B cell (primary cell): ENCODE results near the gene HIPK3. TPM values are rescaled to one million over a fixed set of nuclear protein-coding genes. Genes with fewer than 3 reads are reported as not detected.

ENCODE experiments used
- ATAC-seq: fragments of 200-7000 bp; cut with Tn5 transposase; one replicate; pipeline ENCODE4 v1.10.0; 2021; ENCODE audit warnings: low read depth, mild to moderate bottlenecking, moderate number of reproducible peaks, moderate library complexity
- CTCF ChIA-PET: fragments of 350-600 bp; sonication (Branson Sonifier 250); formaldehyde crosslinking; loops from one replicate; lab custom pipeline; 2021; ENCODE audit warnings: antibody characterized with exemption, inconsistent platforms; lab: Charles Lee
- POLR2A ChIA-PET: fragments of 350-600 bp; sonication (Branson Sonifier 250); formaldehyde crosslinking; loops from one replicate; lab custom pipeline; 2021; ENCODE audit warnings: antibody characterized with exemption; lab: Charles Lee
- DNase-seq: peaks from one replicate; pipeline ENCODE4 v3.0.0; 2013
- H2AFZ ChIP-seq: 2 replicates; pipeline ENCODE4 v1.6.1; 2012; ENCODE audit warnings: mild to moderate bottlenecking, low read depth, low read length; ENCODE audit not compliant: insufficient read depth, poor library complexity, severe bottlenecking
- H3K27ac ChIP-seq, 2 donors: 1 replicate in 1 of 2; 2 replicates in 1 of 2; pipeline ENCODE4 v1.5.1; 2012 to 2013; ENCODE audit warnings: low read length in 2 of 2, mild to moderate bottlenecking in 2 of 2, moderate library complexity in 1 of 2
- H3K27me3 ChIP-seq, 4 experiments: fragments of 200-600 bp in 1 of 4; sonication (generic) in 1 of 4; replicated peaks in 1 of 4; 1 replicate in 2 of 4; 2 replicates in 2 of 4; pipeline versions ENCODE4 v1.6.1 to v1.7.0; 2013 to 2016; ENCODE audit warnings: low read length in 3 of 4, mild to moderate bottlenecking in 2 of 4, mixed read lengths in 1 of 4, moderate library complexity in 1 of 4; ENCODE audit not compliant: insufficient read depth in 4 of 4, control insufficient read depth in 3 of 4; ENCODE audit errors: control extremely low read depth in 1 of 4
- H3K36me3 ChIP-seq, 2 experiments: replicated peaks in 1 of 2; 1 replicate in 1 of 2; 2 replicates in 1 of 2; pipeline versions ENCODE4 v1.6.1 to v1.7.1; 2013; ENCODE audit warnings: low read length in 1 of 2; ENCODE audit not compliant: insufficient read depth in 2 of 2, control insufficient read depth in 1 of 2; ENCODE audit errors: control extremely low read depth in 1 of 2, extremely low read depth in 1 of 2
- H3K4me1 ChIP-seq, 2 donors: fragments of 200-600 bp in 1 of 2; sonication (generic) in 1 of 2; 1 replicate in 1 of 2; 2 replicates in 1 of 2; pipeline versions ENCODE4 v1.5.1 to v1.6.1; 2013 to 2017; ENCODE audit warnings: low read length in 2 of 2; ENCODE audit not compliant: control insufficient read depth in 2 of 2, insufficient read depth in 2 of 2
- H3K4me2 ChIP-seq: replicated peaks from 2 replicates; pipeline ENCODE3; 2012; ENCODE audit warnings: mild to moderate bottlenecking, low read depth, low read length; ENCODE audit not compliant: poor library complexity, severe bottlenecking
- H3K4me3 ChIP-seq, 5 experiments: fragments of 200-600 bp in 1 of 5; sonication (generic) in 1 of 5; 1 replicate in 3 of 5; 2 replicates in 2 of 5; pipeline versions ENCODE4 v1.5.1 to v1.7.0; 2011 to 2016; ENCODE audit warnings: low read length in 4 of 5, mild to moderate bottlenecking in 4 of 5, low read depth in 2 of 5, control low read depth in 1 of 5, moderate library complexity in 1 of 5; ENCODE audit not compliant: insufficient read depth in 1 of 5; ENCODE audit errors: control extremely low read depth in 1 of 5, extremely low read depth in 1 of 5
- H3K79me2 ChIP-seq: fragments of 200-600 bp; sonication (generic); one replicate; pipeline ENCODE4 v1.6.0; 2016; ENCODE audit warnings: low read length; ENCODE audit not compliant: control insufficient read depth, insufficient read depth
- H3K9ac ChIP-seq: fragments of 200-600 bp; sonication (generic); 2 replicates; pipeline ENCODE4 v1.6.1; 2017; ENCODE audit warnings: mild to moderate bottlenecking, low read length, moderate library complexity
- H3K9me3 ChIP-seq, 3 donors: one replicate each; pipeline versions ENCODE4 v1.6.1 to v1.7.1; 2013; ENCODE audit warnings: low read length in 2 of 3; ENCODE audit not compliant: control insufficient read depth in 2 of 3, insufficient read depth in 1 of 3; ENCODE audit errors: control extremely low read depth in 1 of 3
- H4K20me1 ChIP-seq: 2 replicates; pipeline ENCODE4 v1.6.0; 2012; ENCODE audit warnings: mild to moderate bottlenecking, low read length; ENCODE audit not compliant: insufficient read depth, control insufficient read depth, poor library complexity, severe bottlenecking
- H3K27ac Mint-ChIP-seq: one replicate; pipeline ENCODE4 v1.8.0; 2021; ENCODE audit warnings: mixed read lengths
- H3K27me3 Mint-ChIP-seq: one replicate; pipeline ENCODE4 v1.8.0; 2021; ENCODE audit warnings: mixed read lengths
- H3K4me1 Mint-ChIP-seq: one replicate; pipeline ENCODE4 v1.8.0; 2021; ENCODE audit warnings: mixed read lengths
- H3K4me3 Mint-ChIP-seq: one replicate; pipeline ENCODE4 v1.8.0; 2021; ENCODE audit warnings: mixed read lengths
- H3K9me3 Mint-ChIP-seq: one replicate; pipeline ENCODE4 v1.8.0; 2022; ENCODE audit warnings: mixed read lengths; ENCODE audit not compliant: insufficient read depth
- EZH2 ChIP-seq: IDR thresholded peaks from 2 replicates; pipeline ENCODE4 v1.6.1; 2012; ENCODE audit warnings: borderline replicate concordance, low read depth, mild to moderate bottlenecking, moderate library complexity, low read length; ENCODE audit not compliant: insufficient read depth, poor library complexity, severe bottlenecking
- WGBS: methylation state at CpG from one replicate; pipeline ENCODE4 v1.1.5; 2013; ENCODE audit warnings: missing lambda C conversion rate; ENCODE audit not compliant: insufficient coverage; 5-methylcytosine and 5-hydroxymethylcytosine counted together
- intact Hi-C: fragments of 100-400 bp; cut with micrococcal nuclease; formaldehyde crosslinking; loops from one replicate; pipeline ENCODE4 v1.10.0; 2022
- polyA plus RNA-seq: library from polyadenylated mRNA; depleted of rRNA; stranded (reverse); fragments of >200 nt; gene quantifications from 2 replicates; pipeline ENCODE4 v1.2.3, GENCODE V29; 2012
- total RNA-seq, 2 donors: library from RNA; stranded (reverse); fragments of 120-200 nt in 1 of 2; gene quantifications; 1 replicate in 1 of 2; 2 replicates in 1 of 2; pipeline versions ENCODE4 v1.2.3 to v1.2.4, GENCODE V29; 2013 to 2022
- TF ChIP-seq, protein P1 (sequence below): fragments of 200-600 bp; IDR thresholded peaks from one replicate; pipeline ENCODE4 v1.8.0; 2022; ENCODE audit warnings: antibody characterized with exemption, mild to moderate bottlenecking

The HIPK3 gene
- total and polyA plus RNA-seq, 2 donors (not counting 1 experiment from before 2014, with no cell fraction given): 13.1 to 81.6 TPM

DNA sequence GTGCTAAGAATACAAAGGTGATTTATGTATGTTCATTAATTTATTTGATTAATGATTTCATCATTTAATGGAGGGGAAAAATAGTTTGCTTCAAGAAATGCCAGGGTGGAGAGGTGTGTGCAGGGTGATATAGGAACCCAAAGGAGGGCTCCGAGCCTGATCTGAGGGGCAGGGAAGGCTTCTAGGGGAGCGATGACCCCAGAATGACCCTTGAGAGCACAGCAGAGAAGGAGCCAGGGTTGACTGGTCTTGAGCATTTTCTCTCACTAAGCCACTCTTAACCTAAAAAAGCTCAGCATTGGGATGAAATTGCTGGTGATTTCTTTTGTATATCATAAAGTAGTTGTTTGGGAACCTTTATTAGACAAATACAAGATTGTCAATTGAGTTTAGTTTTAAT, 35.1 kb downstream of the HIPK3 start:
- Mint-ChIP-seq H3K27me3 (no peaks in the 10 kb centered on the region), H3K9me3 (no peaks in the 10 kb centered on the region), H3K4me1 (peaks cover 40% of the 10 kb centered on the region), H3K27ac (no peak overlapping the region), H3K4me3 (no peak overlapping the region)
- peaks cover 5 to 11% of the 10 kb centered on the region in 2 experiments for H3K36me3 ChIP-seq
- H3K27me3 ChIP-seq: no peaks in the 10 kb centered on the region
- H3K9ac ChIP-seq: no peak overlapping the region
- ChIA-PET CTCF (no interaction called here), POLR2A (no interaction called here)
- H2AFZ ChIP-seq: no peak overlapping the region
- TF ChIP-seq, protein P1, sequence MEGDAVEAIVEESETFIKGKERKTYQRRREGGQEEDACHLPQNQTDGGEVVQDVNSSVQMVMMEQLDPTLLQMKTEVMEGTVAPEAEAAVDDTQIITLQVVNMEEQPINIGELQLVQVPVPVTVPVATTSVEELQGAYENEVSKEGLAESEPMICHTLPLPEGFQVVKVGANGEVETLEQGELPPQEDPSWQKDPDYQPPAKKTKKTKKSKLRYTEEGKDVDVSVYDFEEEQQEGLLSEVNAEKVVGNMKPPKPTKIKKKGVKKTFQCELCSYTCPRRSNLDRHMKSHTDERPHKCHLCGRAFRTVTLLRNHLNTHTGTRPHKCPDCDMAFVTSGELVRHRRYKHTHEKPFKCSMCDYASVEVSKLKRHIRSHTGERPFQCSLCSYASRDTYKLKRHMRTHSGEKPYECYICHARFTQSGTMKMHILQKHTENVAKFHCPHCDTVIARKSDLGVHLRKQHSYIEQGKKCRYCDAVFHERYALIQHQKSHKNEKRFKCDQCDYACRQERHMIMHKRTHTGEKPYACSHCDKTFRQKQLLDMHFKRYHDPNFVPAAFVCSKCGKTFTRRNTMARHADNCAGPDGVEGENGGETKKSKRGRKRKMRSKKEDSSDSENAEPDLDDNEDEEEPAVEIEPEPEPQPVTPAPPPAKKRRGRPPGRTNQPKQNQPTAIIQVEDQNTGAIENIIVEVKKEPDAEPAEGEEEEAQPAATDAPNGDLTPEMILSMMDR: no peak
- no peak for TF ChIP-seq EZH2
- no CpG with 5 or more reads among the region's 2 CpGs for WGBS
- H3K27ac ChIP-seq: no peak overlapping the region
- no peaks in the 10 kb centered on the region for H3K4me1 ChIP-seq
- H3K9me3 ChIP-seq: no peaks in the 10 kb centered on the region
- H3K4me3 ChIP-seq: no peak overlapping the region
- DNase-seq (no peak), ATAC-seq (no peak)
- intact Hi-C loops: no loop called here
- H4K20me1 ChIP-seq: peaks cover 45% of the 10 kb centered on the region
- peaks cover 91% of the 10 kb centered on the region for H3K79me2 ChIP-seq
- H3K4me2 ChIP-seq: no peak overlapping the region

DNA sequence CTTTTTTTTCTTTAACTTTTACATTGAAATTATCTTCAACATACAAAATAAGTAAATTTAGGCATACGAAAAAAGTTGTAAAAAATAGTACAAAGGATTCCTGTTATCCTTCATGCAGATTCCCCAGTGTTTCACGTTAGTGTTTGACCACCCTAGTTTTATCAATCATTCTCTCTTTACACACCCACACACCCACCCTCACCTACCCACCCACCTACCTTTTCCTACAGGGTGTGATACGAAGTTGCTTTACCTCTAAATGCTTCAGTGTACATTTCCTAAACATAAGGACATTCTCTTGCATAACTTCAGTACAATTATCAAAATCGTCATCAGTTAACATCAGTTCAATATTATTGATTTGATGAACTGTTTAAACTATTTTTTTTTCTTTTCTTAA, 37.0 kb downstream of the HIPK3 start:
- H3K27ac ChIP-seq: no peak overlapping the region
- no peak overlapping the region for H3K27ac Mint-ChIP-seq
- no peaks in the 10 kb centered on the region for H3K27me3 ChIP-seq
- no peak overlapping the region for H3K9ac ChIP-seq
- no peak overlapping the region for H2AFZ ChIP-seq
- ChIA-PET CTCF (no interaction called here), POLR2A (no interaction called here)
- intact Hi-C loops: no loop called here
- H3K4me3 ChIP-seq: no peak overlapping the region
- peaks cover 93% of the 10 kb centered on the region for H3K79me2 ChIP-seq
- WGBS: 71% methylated on average over 1 of the region's 4 CpGs
- no peak for ATAC-seq
- no peaks in the 10 kb centered on the region for H3K9me3 Mint-ChIP-seq
- H3K36me3 ChIP-seq: peaks cover 2 to 7% of the 10 kb centered on the region in 2 experiments
- peaks cover 51% of the 10 kb centered on the region for H4K20me1 ChIP-seq
- no peaks in the 10 kb centered on the region for H3K27me3 Mint-ChIP-seq
- H3K4me2 ChIP-seq: no peak overlapping the region
- no peak for DNase-seq
- TF ChIP-seq EZH2: no peak
- TF ChIP-seq, protein P1: no peak
- H3K4me3 Mint-ChIP-seq: no peak overlapping the region
- H3K9me3 ChIP-seq: peaks cover 0 to 3% (median 0%) of the 10 kb centered on the region in 3 donors
- H3K4me1 ChIP-seq: no peaks in the 10 kb centered on the region
- H3K4me1 Mint-ChIP-seq: peaks cover 34% of the 10 kb centered on the region
